ENCODE measurements around the gene CDNF.

GRCh38 chr10:14772399-14772798 lies 65.4 kb downstream of the CDNF start:
- TF ChIP-seq MAX (IDR thresholded peaks at IDR 0.05; ENCODE audit: low read depth, low read length) (no peak), CTCF (IDR thresholded peaks at IDR 0.05 in 2 of 3, conservative IDR thresholded peaks at IDR 0.05 in 1 of 3; ENCODE audit: control insufficient read depth in 2 of 3, extremely low read depth in 1 of 3, insufficient read depth in 1 of 3, low read depth in 3 of 3, low read length in 3 of 3) (no peak), USF2 (IDR thresholded peaks at IDR 0.05; ENCODE audit: borderline replicate concordance, low read depth, low read length) (no peak), SPI1 (IDR thresholded peaks at IDR 0.05; ENCODE audit: borderline replicate concordance, insufficient read depth, low read depth, low read length) (no peak), MXI1 (IDR thresholded peaks at IDR 0.05; ENCODE audit: low read depth, low read length) (no peak), BMI1 (IDR thresholded peaks at IDR 0.05; ENCODE audit: borderline replicate concordance) (no peak), TAF1 (IDR thresholded peaks at IDR 0.05; ENCODE audit: borderline replicate concordance, low read depth, low read length) (no peak), POLR2AphosphoS2 (IDR thresholded peaks at IDR 0.05; ENCODE audit: low read depth, low read length) (no peak), EP300 (IDR thresholded peaks at IDR 0.05; ENCODE audit: borderline replicate concordance in 1 of 2, control insufficient read depth in 1 of 2, low read depth in 2 of 2, low read length in 2 of 2) (no peak), RFX5 (IDR thresholded peaks at IDR 0.05; ENCODE audit: low read depth, low read length) (no peak), HDGF (IDR thresholded peaks at IDR 0.05) (no peak), JUNB (IDR thresholded peaks at IDR 0.05) (no peak), CBFB (IDR thresholded peaks at IDR 0.05; ENCODE audit: low read depth) (no peak)
